NT2/D1 (cell line): ENCODE measurements around the gene BMPER.

Experiments used
- DNase-seq: peaks from one replicate; pipeline ENCODE4 v3.0.0-alpha.2; 2011; ENCODE audit warnings: low read depth, low spot score
- H3K27me3 ChIP-seq: 2 replicates; pipeline ENCODE4 v1.6.0; 2011; ENCODE audit warnings: mild to moderate bottlenecking; ENCODE audit not compliant: insufficient read length, insufficient read depth
- H3K36me3 ChIP-seq: 2 replicates; pipeline ENCODE4 v1.6.1; 2011; ENCODE audit warnings: mild to moderate bottlenecking, low read length, mixed read lengths; ENCODE audit not compliant: insufficient read depth, insufficient read length
- H3K4me1 ChIP-seq: 2 replicates; pipeline ENCODE4 v1.5.1; 2011; ENCODE audit not compliant: insufficient read depth, insufficient read length
- H3K4me3 ChIP-seq: 2 replicates; pipeline ENCODE4 v1.5.1; 2011; ENCODE audit warnings: low read depth; ENCODE audit not compliant: insufficient read length
- H3K9ac ChIP-seq: 2 replicates; pipeline ENCODE4 v1.6.0; 2011; ENCODE audit warnings: low read depth; ENCODE audit not compliant: insufficient read length
- H3K9me3 ChIP-seq: 2 replicates; pipeline ENCODE4 v1.5.1; 2011; ENCODE audit warnings: mild to moderate bottlenecking, low read length; ENCODE audit not compliant: insufficient read depth
- SUZ12 ChIP-seq: IDR thresholded peaks from 2 replicates; pipeline ENCODE4 v1.6.1; 2011; ENCODE audit not compliant: insufficient read length, insufficient read depth; ENCODE audit errors: extremely low read depth
- YY1 ChIP-seq: IDR thresholded peaks from 2 replicates; pipeline ENCODE4 v1.6.1; 2011; ENCODE audit not compliant: insufficient read length, insufficient read depth
- ZNF274 ChIP-seq: IDR thresholded peaks from 2 replicates; pipeline ENCODE4 v1.6.1; 2011; ENCODE audit warnings: mild to moderate bottlenecking, low read depth, low read length

Gene BMPER

GRCh38 chr7:34091321-34091917 lies 186.1 kb downstream of the BMPER start:
- TF ChIP-seq SUZ12 (no peak), ZNF274 (no peak), YY1 (no peak)
- H3K9me3 ChIP-seq, result peaks cover 18% of the 10 kb centered on the region
- no peak overlapping the region for H3K9ac ChIP-seq
- no peaks in the 10 kb centered on the region for H3K27me3 ChIP-seq
- H3K4me3 ChIP-seq, result no peak overlapping the region
- H3K36me3 ChIP-seq, result no peaks in the 10 kb centered on the region
- H3K4me1 ChIP-seq, result no peaks in the 10 kb centered on the region
- peak; percentile 79 for DNase-seq

GRCh38 chr7:34093276-34093675 lies 187.9 kb downstream of the BMPER start:
- Histone ChIP-seq H3K27me3 (no peaks in the 10 kb centered on the region), H3K4me1 (no peaks in the 10 kb centered on the region), H3K9me3 (peaks cover 18% of the 10 kb centered on the region), H3K9ac (no peak overlapping the region), H3K36me3 (no peaks in the 10 kb centered on the region), H3K4me3 (no peak overlapping the region)
- DNase-seq, result no peak
- TF ChIP-seq YY1 (no peak), ZNF274 (no peak), SUZ12 (no peak)

- Histone ChIP-seq H3K4me1 (no peaks in the 10 kb centered on the region), H3K9me3 (peaks cover 18% of the 10 kb centered on the region), H3K27me3 (no peaks in the 10 kb centered on the region), H3K9ac (no peak overlapping the region), H3K4me3 (no peak overlapping the region), H3K36me3 (no peaks in the 10 kb centered on the region)
- no peak for TF ChIP-seq SUZ12
- no peak for TF ChIP-seq ZNF274
- no peak for TF ChIP-seq YY1
- no peak for DNase-seq
Observed at GRCh38 chr7:34096198-34096651, 190.9 kb downstream of the BMPER start.

GRCh38 chr7:34096777-34097176 lies 191.4 kb downstream of the BMPER start:
- no peaks in the 10 kb centered on the region for H3K4me1 ChIP-seq
- no peaks in the 10 kb centered on the region for H3K36me3 ChIP-seq

GRCh38 chr7:34100661-34101060 lies 195.3 kb downstream of the BMPER start:
- Histone ChIP-seq H3K4me3 (no peak overlapping the region), H3K27me3 (no peaks in the 10 kb centered on the region), H3K36me3 (no peaks in the 10 kb centered on the region), H3K9me3 (no peaks in the 10 kb centered on the region), H3K4me1 (no peaks in the 10 kb centered on the region), H3K9ac (no peak overlapping the region)
- TF ChIP-seq ZNF274 (no peak), YY1 (no peak), SUZ12 (no peak)
- no peak for DNase-seq

More at GRCh38 chr7:34096777-34097176, 191.4 kb downstream of the BMPER start:
- Histone ChIP-seq H3K4me3 (no peak overlapping the region), H3K9ac (no peak overlapping the region), H3K27me3 (no peaks in the 10 kb centered on the region), H3K9me3 (peaks cover 18% of the 10 kb centered on the region)
- TF ChIP-seq ZNF274 (no peak), SUZ12 (no peak), YY1 (no peak)
- peak; percentile 22 for DNase-seq

- no peak for DNase-seq
- Histone ChIP-seq H3K36me3 (no peaks in the 10 kb centered on the region), H3K4me1 (no peaks in the 10 kb centered on the region), H3K4me3 (no peak overlapping the region), H3K9me3 (no peaks in the 10 kb centered on the region), H3K27me3 (no peaks in the 10 kb centered on the region), H3K9ac (no peak overlapping the region)
- TF ChIP-seq YY1 (no peak), SUZ12 (no peak), ZNF274 (no peak)
Observed at GRCh38 chr7:34104115-34104514, 198.8 kb downstream of the BMPER start.

GRCh38 chr7:34104992-34105391 lies 199.7 kb downstream of the BMPER start:
- no peak overlapping the region for H3K4me3 ChIP-seq
- no peak for DNase-seq
- H3K36me3 ChIP-seq, result no peaks in the 10 kb centered on the region
- no peaks in the 10 kb centered on the region for H3K9me3 ChIP-seq
- TF ChIP-seq ZNF274, result no peak
- H3K4me1 ChIP-seq, result no peaks in the 10 kb centered on the region
- H3K27me3 ChIP-seq, result no peaks in the 10 kb centered on the region
- no peak overlapping the region for H3K9ac ChIP-seq

GRCh38 chr7:34107276-34107675 lies 201.9 kb downstream of the BMPER start:
- Histone ChIP-seq H3K36me3 (no peaks in the 10 kb centered on the region), H3K4me1 (no peaks in the 10 kb centered on the region), H3K4me3 (no peak overlapping the region), H3K9me3 (no peaks in the 10 kb centered on the region), H3K27me3 (no peaks in the 10 kb centered on the region), H3K9ac (no peak overlapping the region)
- DNase-seq, result no peak
- TF ChIP-seq YY1 (no peak), ZNF274 (no peak), SUZ12 (no peak)
